Suprapubic skin (tissue), 4 donors: ENCODE measurements around the gene GPRC5A. TPM values are rescaled to one million over a fixed set of nuclear protein-coding genes. Genes with fewer than 3 reads are reported as not detected.
A peak's percentile ranks its signal among the peaks of the same experiment; 100 is the strongest.

Experiments
- DNase-seq, 2 donors: peaks; one replicate each; pipeline ENCODE4 v3.0.0-alpha.2; 2019; ENCODE audit warnings: low spot score in 2 of 2
- H3K27ac ChIP-seq: fragments of 200-600 bp; sonication (generic); one replicate; pipeline ENCODE4 v1.5.1; 2019
- H3K27me3 ChIP-seq: fragments of 200-600 bp; sonication (generic); one replicate; pipeline ENCODE4 v1.5.1; 2019
- H3K36me3 ChIP-seq: fragments of 200-600 bp; sonication (generic); one replicate; pipeline ENCODE4 v1.5.1; 2019
- H3K4me1 ChIP-seq: fragments of 200-600 bp; sonication (generic); one replicate; pipeline ENCODE4 v1.5.1; 2019
- H3K4me3 ChIP-seq: fragments of 200-600 bp; sonication (generic); one replicate; pipeline ENCODE4 v1.5.1; 2019; ENCODE audit warnings: mild to moderate bottlenecking
- H3K9me3 ChIP-seq: fragments of 200-600 bp; sonication (generic); one replicate; pipeline ENCODE4 v1.5.1; 2019
- CTCF ChIP-seq, 2 donors: fragments of 200-600 bp in 1 of 2; fragments of 450-650 bp in 1 of 2; sonication (generic) in 1 of 2; IDR thresholded peaks; one replicate each; pipeline ENCODE4 v1.5.1; 2016 to 2019; ENCODE audit warnings: antibody characterized with exemption in 2 of 2, mild to moderate bottlenecking in 1 of 2, moderate library complexity in 1 of 2
- EP300 ChIP-seq: sonication (generic); formaldehyde crosslinking; IDR thresholded peaks from one replicate; pipeline ENCODE4 v1.6.1; 2017; ENCODE audit warnings: antibody characterized with exemption
- POLR2A ChIP-seq, 2 donors: fragments of 450-650 bp; IDR thresholded peaks; one replicate each; pipeline ENCODE4 v1.6.1; 2017; ENCODE audit warnings: antibody characterized with exemption in 2 of 2, mild to moderate bottlenecking in 2 of 2, moderate library complexity in 2 of 2
- POLR2AphosphoS5 ChIP-seq, 3 donors: sonication (generic); formaldehyde crosslinking; IDR thresholded peaks; one replicate each; pipeline ENCODE4 v1.6.1; 2017; ENCODE audit warnings: antibody characterized with exemption in 3 of 3
- WGBS: methylation state at CpG from one replicate; pipeline ENCODE4 v1.1.5; 2018; 5-methylcytosine and 5-hydroxymethylcytosine counted together
- total RNA-seq, 4 donors: library from RNA; depleted of rRNA; stranded (reverse); fragments of >200 nt; gene quantifications; one replicate each; pipeline ENCODE4 v1.1.0, GENCODE V29; 2016

Gene GPRC5A
- total RNA-seq, 4 donors from 2014 or later: 4.0 to 11.0 (median 7.2) TPM

GRCh38 chr12:12889701-12890100 lies 1.7 kb upstream of the GPRC5A start:
- no peak overlapping the region for H3K27ac ChIP-seq

GRCh38 chr12:12890543-12891079 lies 751 bp upstream of the GPRC5A start:
- Histone ChIP-seq H3K27ac (peak overlapping the region; percentile 78), H3K9me3 (no peaks in the 10 kb centered on the region), H3K4me1 (peaks cover 24% of the 10 kb centered on the region), H3K27me3 (peaks cover 4% of the 10 kb centered on the region), H3K36me3 (no peaks in the 10 kb centered on the region), H3K4me3 (peak overlapping the region; percentile 56)
- no peak for TF ChIP-seq CTCF (IDR thresholded peaks at IDR 0.05)
- no peak for TF ChIP-seq EP300
- TF ChIP-seq POLR2AphosphoS5 (IDR thresholded peaks at IDR 0.05): no peak
- TF ChIP-seq POLR2A (IDR thresholded peaks at IDR 0.05): no peak
- no peak for DNase-seq
- WGBS: 15% methylated on average over 16 of the region's 16 CpGs

More at GRCh38 chr12:12889701-12890100, 1.7 kb upstream of the GPRC5A start:
- 88% methylated on average over 5 of the region's 5 CpGs for WGBS
- no peak overlapping the region for H3K4me3 ChIP-seq
- H3K9me3 ChIP-seq: no peaks in the 10 kb centered on the region
- TF ChIP-seq CTCF (IDR thresholded peaks at IDR 0.05) (no peak), EP300 (no peak), POLR2A (IDR thresholded peaks at IDR 0.05) (no peak), POLR2AphosphoS5 (IDR thresholded peaks at IDR 0.05) (no peak)
- H3K36me3 ChIP-seq: no peaks in the 10 kb centered on the region
- peaks cover 24% of the 10 kb centered on the region for H3K4me1 ChIP-seq
- no peak for DNase-seq
- peaks cover 4% of the 10 kb centered on the region for H3K27me3 ChIP-seq

- H3K4me3 ChIP-seq: peak overlapping the region; percentile 56
- H3K9me3 ChIP-seq: no peaks in the 10 kb centered on the region
- H3K4me1 ChIP-seq: peaks cover 24% of the 10 kb centered on the region
- H3K36me3 ChIP-seq: no peaks in the 10 kb centered on the region
- H3K27ac ChIP-seq: peak overlapping the region; percentile 78
- no peak for DNase-seq
- TF ChIP-seq POLR2AphosphoS5 (IDR thresholded peaks at IDR 0.05) (no peak), CTCF (IDR thresholded peaks at IDR 0.05) (no peak), POLR2A (IDR thresholded peaks at IDR 0.05) (no peak), EP300 (no peak)
- 43% methylated on average over 7 of the region's 7 CpGs for WGBS
- H3K27me3 ChIP-seq: peaks cover 4% of the 10 kb centered on the region
Measured at GRCh38 chr12:12891881-12892355, 556 bp downstream of the GPRC5A start.

GRCh38 chr12:12892681-12893141 lies 1.3 kb downstream of the GPRC5A start:
- WGBS: 60% methylated on average over 10 of the region's 10 CpGs
- peak overlapping the region; percentile 56 for H3K4me3 ChIP-seq
- peaks cover 4% of the 10 kb centered on the region for H3K27me3 ChIP-seq
- H3K36me3 ChIP-seq: no peaks in the 10 kb centered on the region
- H3K27ac ChIP-seq: no peak overlapping the region
- DNase-seq: no peak
- H3K9me3 ChIP-seq: no peaks in the 10 kb centered on the region
- H3K4me1 ChIP-seq: peaks cover 24% of the 10 kb centered on the region
- no peak for TF ChIP-seq POLR2A (IDR thresholded peaks at IDR 0.05)
- TF ChIP-seq EP300: no peak
- TF ChIP-seq CTCF (IDR thresholded peaks at IDR 0.05): no peak
- TF ChIP-seq POLR2AphosphoS5 (IDR thresholded peaks at IDR 0.05): no peak

- 90% methylated on average over 5 of the region's 5 CpGs for WGBS
- Histone ChIP-seq H3K9me3 (no peaks in the 10 kb centered on the region), H3K4me3 (no peak overlapping the region), H3K4me1 (peaks cover 24% of the 10 kb centered on the region), H3K36me3 (no peaks in the 10 kb centered on the region), H3K27me3 (peaks cover 4% of the 10 kb centered on the region), H3K27ac (no peak overlapping the region)
- DNase-seq: no peak
- no peak for TF ChIP-seq POLR2A (IDR thresholded peaks at IDR 0.05)
- no peak for TF ChIP-seq POLR2AphosphoS5 (IDR thresholded peaks at IDR 0.05)
- no peak for TF ChIP-seq EP300
- no peak for TF ChIP-seq CTCF (IDR thresholded peaks at IDR 0.05)
Measured at GRCh38 chr12:12893438-12893837, 2.1 kb downstream of the GPRC5A start.
